ENCODE measurements around the gene ABLIM2. TPM values are rescaled to one million over a fixed set of nuclear protein-coding genes. Genes with fewer than 3 reads are reported as not detected.

ABLIM2 gene
- total and polyA plus RNA-seq, 2 of the 8 experiments (the other 6 are each of a cell fraction or from before 2014, with no cell fraction given) = 2.8 to 3.0 TPM

GRCh38 chr4:7985891-7986441, 172.6 kb downstream of the ABLIM2 start:
- DNase-seq (ENCODE audit: low read depth in 1 of 2, low spot score in 2 of 2) (no peak), FAIRE-seq (no peak)
- ChIA-PET POLR2A (ENCODE audit: partially characterized antibody) (interaction anchor here (1.5 to 1.6 kb wide), 2 partner anchors 19 to 182 kb away, joined by 3 to 4 read pairs; no protein-coding TSS in a partner anchor), CTCF (ENCODE audit: partially characterized antibody) (interaction anchor here (0.7 to 9.7 kb wide), 29 partner anchors 8 to 224 kb away, joined by 3 to 180 read pairs (median 7); partner anchors contain the start of gene AFAP1)
- H3K4me1 ChIP-seq (replicated peaks in 1 of 4; ENCODE audit: control insufficient read depth in 3 of 4, insufficient read depth in 4 of 4, low read length in 3 of 4) = peaks cover 0 to 6% (median 2%) of the 10 kb centered on the region in 4 experiments; a peak in 1 of 7 replicates
- H4K5ac ChIP-seq (ENCODE audit: insufficient read length, low read depth, low read length) = no peak overlapping the region
- no peak overlapping the region for H2BK120ac ChIP-seq (replicated peaks; ENCODE audit: low read depth, low read length)
- no peak overlapping the region for H2AK5ac ChIP-seq (ENCODE audit: low read depth, low read length)
- TF ChIP-seq SUZ12 (IDR thresholded peaks at IDR 0.05; ENCODE audit: low read length) (no peak), KDM4A (IDR thresholded peaks at IDR 0.05; ENCODE audit: low read depth, low read length, severe bottlenecking) (no peak), CHD2 (IDR thresholded peaks at IDR 0.05; ENCODE audit: low read length) (no peak), RBBP5 (IDR thresholded peaks at IDR 0.05; ENCODE audit: borderline replicate concordance, low read depth, low read length) (no peak), BCL11A (IDR thresholded peaks at IDR 0.05; ENCODE audit: low read depth in 2 of 2, low read length in 2 of 2) (no peak), YY1 (IDR thresholded peaks at IDR 0.05; ENCODE audit: low read depth, low read length) (no peak), USF2 (IDR thresholded peaks at IDR 0.05; ENCODE audit: low read length) (no peak)
- no peak overlapping the region for H3K4me3 ChIP-seq (ENCODE audit: extremely low read depth in 1 of 4, insufficient read depth in 2 of 4, low read depth in 3 of 4, low read length in 4 of 4)
- H3K18ac ChIP-seq (ENCODE audit: extremely low read depth, low read length) = no peak overlapping the region
- H3K27ac ChIP-seq (ENCODE audit: low read depth, low read length) = no peak overlapping the region
- 0 out of 2 replicates have a peak overlapping the region, but pooled peaks have one; percentile 41 for H2BK12ac ChIP-seq (ENCODE audit: low read depth, low read length)
- H3K14ac ChIP-seq (ENCODE audit: insufficient read length) = no peak overlapping the region
- no peak overlapping the region for H4K91ac ChIP-seq (replicated peaks; ENCODE audit: insufficient read length, low read length)
- H2BK20ac ChIP-seq (ENCODE audit: low read length) = peak overlapping the region; percentile 11; the same call in 1 of the 2 replicates
- no peak overlapping the region for H3K56ac ChIP-seq (replicated peaks; ENCODE audit: insufficient read length, low read depth, low read length)
- no peaks in the 10 kb centered on the region for H3K23me2 ChIP-seq (ENCODE audit: low read depth, low read length)
- H3K79me1 ChIP-seq (ENCODE audit: low read depth, low read length) = no peaks in the 10 kb centered on the region; the same call in 1 of the 2 replicates
- H3K9ac ChIP-seq (replicated peaks in 1 of 4; ENCODE audit: extremely low read depth in 1 of 4, low read depth in 3 of 4, low read length in 3 of 4) = no peak overlapping the region
- H4K8ac ChIP-seq (ENCODE audit: extremely low read depth, insufficient read depth, low read length) = peak overlapping the region; percentile 28; the same call in 1 of the 2 replicates
- no peaks in the 10 kb centered on the region for H3K9me3 ChIP-seq (ENCODE audit: insufficient read depth in 2 of 2, low read depth in 1 of 2, low read length in 1 of 2)
- no peak overlapping the region for H3K23ac ChIP-seq (ENCODE audit: insufficient read length)
- no peak overlapping the region for H2BK15ac ChIP-seq (ENCODE audit: low read length)
- WGBS, 2 experiments (ENCODE audit: extremely low coverage in 1 of 2, insufficient coverage in 1 of 2, insufficient read length in 1 of 2, insufficient replicate concordance in 2 of 2, low coverage in 1 of 2, low lambda C conversion rate in 2 of 2, missing lambda C conversion rate in 1 of 2) = 75% methylated on average over 21 of the region's 21 CpGs; no CpG with 5 or more reads in 1 of the 2 experiments
- no peak overlapping the region for H3K4me2 ChIP-seq (ENCODE audit: insufficient read depth in 1 of 2, low read depth in 2 of 2, low read length in 2 of 2)
- no peaks in the 10 kb centered on the region for H4K20me1 ChIP-seq (replicated peaks in 1 of 2; ENCODE audit: control insufficient read depth in 1 of 2, insufficient read depth in 2 of 2, low read length in 2 of 2)
- no peaks in the 10 kb centered on the region for H3K36me3 ChIP-seq (ENCODE audit: control insufficient read depth in 2 of 4, insufficient read depth in 4 of 4, low read length in 3 of 4)
- peak overlapping the region; percentile 55; the same call in 1 of the 2 replicates for H2AFZ ChIP-seq (ENCODE audit: low read length)
- no peak overlapping the region; the same call in 1 of the 2 replicates for H2BK5ac ChIP-seq (ENCODE audit: low read depth, low read length)
- H3K79me2 ChIP-seq (ENCODE audit: control insufficient read depth in 1 of 2, insufficient read depth in 2 of 2, low read length in 2 of 2) = no peaks in the 10 kb centered on the region
- H3K27me3 ChIP-seq (replicated peaks in 1 of 4; ENCODE audit: control insufficient read depth in 3 of 4, extremely low read depth in 1 of 4, insufficient read depth in 3 of 4, low read length in 3 of 4) = no peaks in the 10 kb centered on the region
- no peak overlapping the region for H3K4ac ChIP-seq (replicated peaks; ENCODE audit: insufficient read length, low read depth, low read length)

All from H1 (cell line).